Measurements from ENCODE around the gene GGN. TPM values are rescaled to one million over a fixed set of nuclear protein-coding genes. Genes with fewer than 3 reads are reported as not detected.

GGN gene
- total RNA-seq, 1 experiment from 2014 or later = 1.5 TPM

- Histone ChIP-seq H3K18ac (ENCODE audit: insufficient read length, low read depth, low read length) (no peak overlapping the region), H2AK5ac (ENCODE audit: insufficient read length, low read length) (no peak overlapping the region), H3T11ph (ENCODE audit: low read length) (no peak overlapping the region), H2BK5ac (ENCODE audit: insufficient read length, low read length) (no peak overlapping the region), H3K14ac (ENCODE audit: insufficient read depth, low read length) (no peak overlapping the region), H3K9me3 (ENCODE audit: control insufficient read depth, low read depth, low read length) (no peaks in the 10 kb centered on the region), H4K20me1 (ENCODE audit: control insufficient read depth, insufficient read depth, insufficient read length) (no peaks in the 10 kb centered on the region), H3K4me1 (ENCODE audit: insufficient read depth, low read length) (no peaks in the 10 kb centered on the region; the same call in 1 of the 2 replicates), H2BK15ac (ENCODE audit: low read depth, low read length) (no peak overlapping the region), H3K27ac (ENCODE audit: insufficient read length, low read depth, low read length) (no peak overlapping the region), H3K23ac (ENCODE audit: insufficient read length, low read depth, low read length) (no peak overlapping the region), H3K9ac (ENCODE audit: extremely low read depth, insufficient read length, low read length) (no peak overlapping the region), H3K4me2 (ENCODE audit: insufficient read depth, insufficient read length, low read length) (no peak overlapping the region), H3K79me1 (ENCODE audit: insufficient read depth, low read depth, low read length, poor library complexity, severe bottlenecking) (no peaks in the 10 kb centered on the region), H3K23me2 (ENCODE audit: insufficient read length, low read depth, low read length, poor library complexity, severe bottlenecking) (peaks cover 9% of the 10 kb centered on the region), H4K5ac (ENCODE audit: insufficient read length, low read depth, low read length) (no peak overlapping the region), H2AFZ (ENCODE audit: low read length) (no peak overlapping the region), H2BK120ac (ENCODE audit: low read depth, low read length, poor library complexity, severe bottlenecking) (no peak overlapping the region), H2BK20ac (ENCODE audit: low read depth, low read length, poor library complexity, severe bottlenecking) (no peak overlapping the region), H3K27me3 (ENCODE audit: insufficient read depth, low read length) (peaks cover 3% of the 10 kb centered on the region; the same call in 1 of the 2 replicates), H2BK12ac (ENCODE audit: insufficient read length, low read depth, low read length) (no peak overlapping the region), H4K91ac (ENCODE audit: insufficient read length, low read depth, low read length) (no peak overlapping the region), H3K79me2 (ENCODE audit: insufficient read depth, low read length) (no peaks in the 10 kb centered on the region), H3K56ac (ENCODE audit: insufficient read length, low read depth, low read length) (no peak overlapping the region), H3K4ac (ENCODE audit: low read depth, low read length) (no peak overlapping the region), H4K8ac (replicated peaks; ENCODE audit: insufficient read length, low read depth, low read length) (no peak overlapping the region)
- H3K4me3 Mint-ChIP-seq = no peak overlapping the region; a peak in 1 of 5 replicates
- no CpG with 5 or more reads among the region's 9 CpGs for WGBS (ENCODE audit: extremely low coverage, insufficient read length, low lambda C conversion rate)
- peaks cover 9 to 16% (median 10%) of the 10 kb centered on the region in 3 experiments for H3K36me3 Mint-ChIP-seq (ENCODE audit: insufficient read depth in 1 of 3, low read depth in 3 of 3)
- TF ChIP-seq CTCF (conservative IDR thresholded peaks at IDR 0.05) = no peak
- no peaks in the 10 kb centered on the region for H3K9me3 Mint-ChIP-seq
- H3K4me1 Mint-ChIP-seq = peaks cover 10 to 15% of the 10 kb centered on the region in 2 experiments
- H3K27me3 Mint-ChIP-seq (ENCODE audit: low read depth) = peaks cover 67% of the 10 kb centered on the region
- H3K27ac Mint-ChIP-seq = no peak overlapping the region
- no peak for DNase-seq
Measured at GRCh38 chr19:38399081-38399480, 11.2 kb upstream of the GGN start.

Measured in H9 (cell line).